Hepatocyte (in vitro differentiated cells): Measurements from ENCODE around the gene HS6ST2.

ENCODE experiments used
- EZH2 ChIP-seq: fragments of 200-600 bp; sonication (generic); IDR thresholded peaks from 2 replicates; pipeline ENCODE4 v1.6.1; 2016; ENCODE audit warnings: antibody characterized with exemption, mild to moderate bottlenecking, borderline replicate concordance
- TF ChIP-seq, protein P1 (sequence below): fragments of 200-600 bp; sonication (generic); IDR thresholded peaks from 2 replicates; pipeline ENCODE4 v1.5.1; 2016; ENCODE audit warnings: antibody characterized with exemption, mild to moderate bottlenecking; ENCODE audit not compliant: poor library complexity

DNA sequence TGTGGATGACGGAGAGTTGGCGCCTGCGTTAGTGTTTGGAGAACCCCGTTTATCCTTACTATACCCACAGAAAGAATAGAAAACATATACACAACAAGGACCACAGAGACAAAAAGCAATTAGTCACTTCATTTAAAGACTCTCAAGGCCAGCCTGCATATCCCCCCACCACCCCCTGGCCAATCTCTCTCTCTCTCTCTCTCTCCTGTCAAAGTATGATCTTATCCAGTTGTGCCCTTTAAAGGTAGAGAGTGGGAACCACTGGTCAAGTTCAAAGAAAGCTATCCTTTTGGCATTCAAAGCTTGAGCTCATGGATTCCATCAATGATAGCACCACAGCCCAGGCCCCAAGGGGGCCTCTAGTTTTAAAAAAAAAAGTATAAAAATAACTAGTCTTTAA, 289.3 kb downstream of the HS6ST2 start:
- TF ChIP-seq, protein P1, sequence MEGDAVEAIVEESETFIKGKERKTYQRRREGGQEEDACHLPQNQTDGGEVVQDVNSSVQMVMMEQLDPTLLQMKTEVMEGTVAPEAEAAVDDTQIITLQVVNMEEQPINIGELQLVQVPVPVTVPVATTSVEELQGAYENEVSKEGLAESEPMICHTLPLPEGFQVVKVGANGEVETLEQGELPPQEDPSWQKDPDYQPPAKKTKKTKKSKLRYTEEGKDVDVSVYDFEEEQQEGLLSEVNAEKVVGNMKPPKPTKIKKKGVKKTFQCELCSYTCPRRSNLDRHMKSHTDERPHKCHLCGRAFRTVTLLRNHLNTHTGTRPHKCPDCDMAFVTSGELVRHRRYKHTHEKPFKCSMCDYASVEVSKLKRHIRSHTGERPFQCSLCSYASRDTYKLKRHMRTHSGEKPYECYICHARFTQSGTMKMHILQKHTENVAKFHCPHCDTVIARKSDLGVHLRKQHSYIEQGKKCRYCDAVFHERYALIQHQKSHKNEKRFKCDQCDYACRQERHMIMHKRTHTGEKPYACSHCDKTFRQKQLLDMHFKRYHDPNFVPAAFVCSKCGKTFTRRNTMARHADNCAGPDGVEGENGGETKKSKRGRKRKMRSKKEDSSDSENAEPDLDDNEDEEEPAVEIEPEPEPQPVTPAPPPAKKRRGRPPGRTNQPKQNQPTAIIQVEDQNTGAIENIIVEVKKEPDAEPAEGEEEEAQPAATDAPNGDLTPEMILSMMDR: no peak
- TF ChIP-seq EZH2: no peak
